ENCODE data around the gene SLC24A1.
A peak's percentile ranks its signal among the peaks of the same experiment; 100 is the strongest.

The SLC24A1 gene

DNA sequence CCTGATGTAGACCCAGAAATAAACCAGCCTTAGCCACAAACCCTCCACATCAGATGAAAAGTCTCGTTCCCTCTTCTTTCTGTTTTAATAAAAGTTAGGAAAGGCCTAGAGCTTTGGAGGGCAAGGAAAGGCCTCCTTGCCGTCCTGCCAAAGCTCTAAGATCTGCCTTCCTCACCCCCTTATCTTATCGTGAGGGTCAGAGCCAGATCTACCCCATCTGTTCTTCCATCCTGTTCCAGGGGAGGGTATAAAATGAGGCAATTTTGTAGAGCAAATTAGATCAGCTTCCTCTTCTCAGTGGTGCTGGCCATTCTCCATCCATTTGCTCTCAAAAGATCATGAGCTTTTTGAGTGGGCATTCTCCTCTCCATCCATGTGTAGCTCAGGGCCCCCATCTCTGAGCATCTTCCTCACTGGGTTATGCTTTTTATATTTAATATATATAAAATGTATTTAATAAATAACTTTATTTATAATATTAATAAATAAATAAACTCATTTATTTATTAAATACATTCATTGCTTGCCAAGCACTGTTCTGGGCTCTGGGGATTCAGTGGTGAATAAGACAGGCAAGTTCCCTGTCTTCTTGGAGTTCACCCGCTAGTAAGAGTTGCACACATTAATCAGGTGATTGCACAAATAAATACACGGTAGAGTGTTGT is 2.0 kb upstream of the SLC24A1 start:
- DNase-seq, result no peak

DNA sequence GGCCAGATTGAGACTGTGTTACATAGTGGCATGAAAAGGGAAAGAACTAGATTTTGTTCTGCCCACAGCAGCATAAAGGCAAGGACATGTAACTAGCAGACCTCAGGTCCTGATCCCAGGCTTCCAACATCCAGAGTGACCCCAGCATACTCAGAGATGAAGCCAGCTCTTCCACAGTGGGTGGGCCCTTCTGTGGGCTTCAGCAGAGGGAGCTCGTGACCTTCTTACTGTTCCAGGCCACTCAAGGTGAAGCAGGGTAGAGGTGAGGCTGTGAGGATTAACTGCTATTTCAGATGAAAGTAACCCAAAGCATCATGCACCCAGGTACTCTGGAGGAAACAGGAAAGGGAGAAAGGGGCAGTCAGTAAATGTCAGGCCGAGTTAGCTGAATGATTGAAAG is 905 bp upstream of the SLC24A1 start:
- DNase-seq, result no peak

DNA sequence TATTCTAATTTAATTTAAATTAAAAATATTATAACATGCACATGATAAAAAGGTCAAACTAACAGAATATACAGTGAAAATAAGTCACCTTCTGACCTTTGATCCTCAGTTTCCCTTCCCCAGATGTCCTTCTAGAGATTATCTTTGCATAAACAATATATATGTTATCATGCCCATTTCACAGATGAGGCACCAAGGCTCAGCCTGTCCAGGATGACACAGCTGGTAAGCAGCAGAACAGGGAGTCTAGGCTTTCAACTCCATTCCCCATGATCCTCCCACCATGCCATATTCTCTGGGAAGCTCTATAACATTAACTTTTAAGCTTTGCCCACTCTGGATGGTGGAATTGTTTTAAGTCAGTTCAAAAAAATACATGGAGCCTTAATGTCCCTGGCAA is 1.4 kb downstream of the SLC24A1 start:
- no peak for DNase-seq

DNA sequence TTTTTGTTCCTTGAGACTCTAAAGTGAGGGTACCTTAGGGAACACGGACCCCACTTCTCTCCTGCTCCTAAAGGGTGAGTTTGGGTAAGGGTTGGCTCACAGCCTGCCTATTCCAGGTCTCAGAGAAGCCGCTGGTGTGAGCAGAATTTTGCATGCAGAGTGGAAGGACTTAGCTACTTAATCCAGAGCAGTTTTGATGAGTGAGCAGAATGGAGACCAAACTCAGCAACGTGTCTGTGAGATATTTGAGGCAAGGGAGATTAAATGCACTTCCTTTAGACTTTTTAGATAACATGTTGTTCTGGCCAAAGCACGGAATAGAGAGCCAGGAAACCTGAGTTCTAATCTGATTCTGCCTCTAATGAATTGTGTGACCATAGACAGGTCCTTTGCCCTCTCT is 5.1 kb downstream of the SLC24A1 start:
- no peak for DNase-seq

DNA sequence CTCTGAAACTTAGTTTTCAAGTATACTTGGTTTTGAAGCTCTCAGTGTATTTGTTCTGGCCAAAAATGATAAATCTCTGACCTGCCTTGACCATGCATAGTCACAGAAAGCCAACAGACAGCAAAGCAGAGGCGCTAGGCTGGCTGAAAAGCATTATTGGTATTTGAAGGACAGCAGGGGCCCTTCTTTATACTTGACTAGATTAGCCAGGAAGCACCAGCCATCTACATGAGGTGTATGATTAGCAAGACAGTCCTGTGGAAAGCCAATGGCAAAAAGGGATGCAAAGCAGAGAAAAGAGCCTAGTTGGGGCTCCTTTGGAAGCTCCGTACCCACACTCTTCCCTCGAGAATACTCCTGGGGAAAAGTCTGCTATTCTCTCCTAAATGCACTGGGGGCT is 7.8 kb downstream of the SLC24A1 start:
- no peak for DNase-seq

GRCh38 chr15:65630760-65631159 is 9.0 kb downstream of the SLC24A1 start:
- DNase-seq, result no peak

DNA sequence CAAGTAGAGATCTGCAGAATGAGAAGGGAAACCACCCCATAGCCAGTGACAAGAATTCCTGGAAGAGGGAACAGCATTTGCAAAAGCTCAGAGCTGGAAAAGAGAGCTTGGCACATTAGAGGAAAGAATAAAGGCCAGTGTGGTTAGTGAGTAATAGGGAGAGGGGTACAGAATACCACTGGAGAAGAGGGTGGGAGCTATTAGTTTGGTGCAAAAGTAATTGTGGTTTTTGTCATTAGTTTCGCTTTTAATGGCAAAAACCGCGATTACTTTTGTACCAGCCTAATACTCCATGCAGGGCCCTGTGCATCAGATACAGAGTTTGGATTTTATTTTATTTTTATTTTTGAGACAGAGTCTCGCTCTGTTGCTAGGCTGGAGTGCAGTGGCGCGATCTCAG is 9.8 kb downstream of the SLC24A1 start:
- no peak for DNase-seq

GRCh38 chr15:65632780-65633375 is 11.1 kb downstream of the SLC24A1 start:
- DNase-seq, result no peak

- DNase-seq, result no peak
Observed at GRCh38 chr15:65633752-65634151, 12.0 kb downstream of the SLC24A1 start.

- DNase-seq, result no peak
Observed at GRCh38 chr15:65634356-65634755, 12.6 kb downstream of the SLC24A1 start.

DNA sequence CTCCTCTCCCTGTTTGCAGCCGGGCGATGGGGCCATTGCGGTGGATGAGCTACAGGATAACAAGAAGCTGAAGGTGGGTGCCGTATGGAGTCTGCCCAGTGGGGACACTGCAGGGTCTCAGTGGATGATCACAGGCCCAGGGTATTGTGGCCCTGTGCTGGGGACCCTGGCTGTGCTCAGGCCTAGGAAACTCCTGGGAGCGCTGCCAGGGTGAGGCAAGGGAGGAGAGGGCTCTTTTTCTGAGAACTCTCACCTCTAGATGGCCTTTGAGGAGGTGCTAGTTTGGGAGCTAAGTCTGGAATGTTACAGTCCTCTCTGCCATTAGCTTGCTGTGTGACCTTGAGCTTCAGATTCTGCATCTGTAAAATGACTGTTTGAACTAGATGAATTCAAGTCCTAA is 16.4 kb downstream of the SLC24A1 start:
- no peak for DNase-seq

DNA sequence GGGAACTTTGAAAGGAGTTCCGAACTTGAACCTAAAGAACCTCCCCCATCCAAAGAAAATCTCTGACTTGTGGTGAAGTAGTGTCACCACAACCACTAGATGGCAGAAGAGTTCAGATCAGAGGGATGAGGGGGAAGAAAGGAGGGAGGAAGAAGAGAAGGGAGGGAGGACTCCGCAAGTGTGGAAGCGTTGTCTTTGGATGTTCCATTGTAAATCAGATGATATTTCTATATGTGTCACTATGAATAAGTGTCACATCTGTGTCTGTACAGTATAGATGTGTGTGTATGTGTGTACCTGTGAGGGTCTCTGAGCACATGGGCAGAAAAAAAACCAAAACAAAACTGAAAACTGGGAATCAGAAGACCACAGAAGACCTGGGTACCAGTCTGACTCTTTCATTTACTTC is 16.9 kb downstream of the SLC24A1 start:
- peak; percentile 16 to 47 for DNase-seq

DNA sequence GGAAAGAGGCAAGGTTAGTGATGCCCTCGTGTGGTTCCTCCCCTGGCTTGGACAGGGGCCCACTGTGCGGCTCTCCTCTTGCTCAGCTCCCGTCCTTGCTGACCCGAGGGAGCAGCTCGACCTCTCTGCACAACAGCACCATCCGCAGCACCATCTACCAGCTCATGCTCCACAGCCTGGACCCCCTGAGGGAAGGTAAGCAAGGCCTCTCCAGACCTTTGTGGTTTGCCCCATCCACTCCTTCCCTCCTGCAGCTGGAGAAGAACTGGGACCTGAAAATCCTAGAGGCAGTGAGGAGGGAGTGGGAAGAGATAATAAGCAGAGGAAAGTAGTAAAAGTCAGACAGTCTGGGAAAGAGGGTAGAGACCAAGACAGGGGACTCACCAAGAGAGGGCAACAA is 17.8 kb downstream of the SLC24A1 start:
- DNase-seq, result no peak

GRCh38 chr15:65641768-65642475 is 20.2 kb downstream of the SLC24A1 start:
- DNase-seq, result no peak

- no peak for DNase-seq
Observed at GRCh38 chr15:65642594-65642993, 20.9 kb downstream of the SLC24A1 start.

DNA sequence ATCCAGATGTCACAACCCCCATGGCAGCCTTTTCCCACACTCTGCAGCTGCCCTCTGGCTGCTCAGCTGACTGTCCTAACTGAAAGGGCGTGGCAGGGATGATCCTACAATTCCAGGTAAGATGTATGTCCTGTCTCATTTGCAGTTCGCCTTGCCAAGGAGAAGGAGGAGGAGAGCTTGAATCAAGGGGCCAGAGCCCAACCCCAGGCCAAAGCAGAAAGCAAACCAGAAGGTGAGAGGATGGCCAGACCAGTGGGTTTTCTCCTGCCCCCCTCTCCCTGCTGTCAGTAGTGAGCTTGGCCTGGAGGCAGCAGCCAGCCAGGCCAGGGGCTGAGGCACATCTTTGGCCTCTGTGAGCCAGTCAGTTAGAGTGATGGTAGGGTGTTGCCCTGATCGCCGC is 22.5 kb downstream of the SLC24A1 start:
- no peak for DNase-seq

- no peak for DNase-seq
Observed at GRCh38 chr15:65645392-65645791, 23.7 kb downstream of the SLC24A1 start.

GRCh38 chr15:65646486-65646885 is 24.7 kb downstream of the SLC24A1 start:
- DNase-seq, result no peak

GRCh38 chr15:65650312-65651041 is 28.7 kb downstream of the SLC24A1 start:
- DNase-seq, result no peak

DNA sequence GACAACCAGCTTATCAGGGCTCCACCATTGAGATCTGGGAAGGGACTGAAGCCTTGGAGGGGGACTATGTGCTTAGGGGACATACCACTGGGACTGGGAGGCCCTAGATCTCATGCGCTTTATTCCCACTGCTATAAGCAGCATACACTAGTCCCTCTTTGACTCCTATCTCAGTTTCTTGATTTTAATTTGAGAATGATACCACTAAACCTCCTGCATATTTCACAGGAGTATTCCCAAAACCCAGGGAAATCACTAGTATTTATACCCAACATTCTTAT is 29.2 kb downstream of the SLC24A1 start:
- DNase-seq, result no peak

DNA sequence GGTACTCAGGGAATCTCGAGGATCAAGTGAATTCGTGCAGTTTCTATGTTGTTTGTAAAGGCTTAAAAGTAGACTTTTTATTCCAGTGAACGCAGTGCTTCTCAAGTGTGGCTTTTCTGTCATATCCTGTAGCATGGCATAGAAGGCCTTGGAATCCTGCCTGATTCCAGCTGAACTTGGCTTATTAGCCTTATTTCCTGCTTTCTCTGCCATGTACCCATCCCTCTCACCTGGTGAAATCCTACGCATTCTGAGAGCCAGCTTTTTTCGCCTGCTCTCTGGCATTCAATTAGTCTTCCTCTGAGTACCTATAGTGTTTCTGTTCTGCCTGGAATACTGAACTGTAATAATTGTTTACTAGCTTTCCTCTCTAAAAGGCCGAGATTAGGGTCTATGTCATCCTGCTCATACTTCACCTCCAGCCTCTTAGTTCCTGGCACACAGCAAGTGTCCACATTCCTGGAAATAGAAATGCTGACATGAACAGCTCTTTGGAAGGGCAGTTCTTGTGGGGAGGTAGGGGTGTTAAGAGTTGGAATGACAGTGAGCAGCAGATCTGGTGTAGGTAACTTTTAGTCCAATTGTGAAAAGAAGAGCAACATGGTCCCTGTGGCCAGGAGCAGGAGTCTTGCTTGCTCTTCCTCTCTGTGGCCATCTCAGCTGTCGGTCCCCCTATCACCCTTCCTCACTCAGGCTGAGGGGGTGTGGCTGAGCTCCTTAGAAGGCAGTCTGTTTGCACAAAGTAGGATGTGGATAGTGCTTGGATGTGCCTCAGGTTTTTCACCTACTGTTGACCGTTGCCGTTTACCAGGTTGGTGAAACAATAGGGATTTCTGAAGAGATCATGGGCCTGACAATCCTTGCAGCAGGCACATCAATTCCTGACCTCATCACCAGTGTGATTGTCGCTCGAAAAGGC is 30.4 kb downstream of the SLC24A1 start:
- no peak for DNase-seq

- no peak for DNase-seq
Observed at GRCh38 chr15:65653341-65653740, 31.6 kb downstream of the SLC24A1 start.
